ENCODE results near the gene PAWR. TPM values are rescaled to one million over a fixed set of nuclear protein-coding genes. Genes with fewer than 3 reads are reported as not detected.
"Not testable (repeated sequence)": the region's sequence is repeated elsewhere in the genome, so short reads cannot be mapped to it uniquely, and the experiment has no call there.

PAWR gene
- total RNA-seq, 1 experiment from 2014 or later, result 176 TPM

GRCh38 chr12:79546466-79547043 lies 144.2 kb downstream of the PAWR start:
- Histone ChIP-seq H2BK5ac (ENCODE audit: insufficient read length, low read length) (no peak overlapping the region), H3K4me2 (ENCODE audit: insufficient read depth, insufficient read length, low read length) (no peak overlapping the region), H3K27ac (ENCODE audit: insufficient read length, low read depth, low read length) (peak overlapping the region; percentile 99), H4K8ac (replicated peaks; ENCODE audit: insufficient read length, low read depth, low read length) (no peak overlapping the region), H3K4me1 (ENCODE audit: insufficient read depth, low read length) (peaks cover 10% of the 10 kb centered on the region; the same call in 1 of the 2 replicates), H3K27me3 (ENCODE audit: insufficient read depth, low read length) (no peaks in the 10 kb centered on the region), H3K79me1 (ENCODE audit: insufficient read depth, low read depth, low read length, poor library complexity, severe bottlenecking) (no peaks in the 10 kb centered on the region), H2AFZ (ENCODE audit: low read length) (no peak overlapping the region), H3T11ph (ENCODE audit: low read length) (peak overlapping the region; percentile 97), H3K23me2 (ENCODE audit: insufficient read length, low read depth, low read length, poor library complexity, severe bottlenecking) (no peaks in the 10 kb centered on the region), H3K9ac (ENCODE audit: extremely low read depth, insufficient read length, low read length) (peak overlapping the region; percentile 55), H4K5ac (ENCODE audit: insufficient read length, low read depth, low read length) (peak overlapping the region; percentile 3), H3K23ac (ENCODE audit: insufficient read length, low read depth, low read length) (no peak overlapping the region), H2AK5ac (ENCODE audit: insufficient read length, low read length) (peak overlapping the region; percentile 18), H3K56ac (ENCODE audit: insufficient read length, low read depth, low read length) (no peak overlapping the region), H4K91ac (ENCODE audit: insufficient read length, low read depth, low read length) (peak overlapping the region; percentile 20), H2BK120ac (ENCODE audit: low read depth, low read length, poor library complexity, severe bottlenecking) (peak overlapping the region; percentile 91), H2BK12ac (ENCODE audit: insufficient read length, low read depth, low read length) (peak overlapping the region; percentile 55), H3K4ac (ENCODE audit: low read depth, low read length) (peak overlapping the region; percentile 85; the same call in 1 of the 2 replicates), H3K9me3 (ENCODE audit: control insufficient read depth, low read depth, low read length) (no peaks in the 10 kb centered on the region), H3K14ac (ENCODE audit: insufficient read depth, low read length) (peak overlapping the region; percentile 24; the same call in 1 of the 2 replicates), H3K18ac (ENCODE audit: insufficient read length, low read depth, low read length) (peak overlapping the region; percentile 21), H4K20me1 (ENCODE audit: control insufficient read depth, insufficient read depth, insufficient read length) (no peaks in the 10 kb centered on the region), H2BK20ac (ENCODE audit: low read depth, low read length, poor library complexity, severe bottlenecking) (peak overlapping the region; percentile 98), H3K79me2 (ENCODE audit: insufficient read depth, low read length) (no peaks in the 10 kb centered on the region), H2BK15ac (ENCODE audit: low read depth, low read length) (no peak overlapping the region)
- H3K27me3 Mint-ChIP-seq (ENCODE audit: low read depth), result no peaks in the 10 kb centered on the region
- peak overlapping the region in 1 of 2 experiments; percentile 56; a peak in 2 of 5 replicates for H3K4me3 Mint-ChIP-seq
- no CpG with 5 or more reads among the region's 5 CpGs for WGBS (ENCODE audit: extremely low coverage, insufficient read length, low lambda C conversion rate)
- TF ChIP-seq, protein P1, sequence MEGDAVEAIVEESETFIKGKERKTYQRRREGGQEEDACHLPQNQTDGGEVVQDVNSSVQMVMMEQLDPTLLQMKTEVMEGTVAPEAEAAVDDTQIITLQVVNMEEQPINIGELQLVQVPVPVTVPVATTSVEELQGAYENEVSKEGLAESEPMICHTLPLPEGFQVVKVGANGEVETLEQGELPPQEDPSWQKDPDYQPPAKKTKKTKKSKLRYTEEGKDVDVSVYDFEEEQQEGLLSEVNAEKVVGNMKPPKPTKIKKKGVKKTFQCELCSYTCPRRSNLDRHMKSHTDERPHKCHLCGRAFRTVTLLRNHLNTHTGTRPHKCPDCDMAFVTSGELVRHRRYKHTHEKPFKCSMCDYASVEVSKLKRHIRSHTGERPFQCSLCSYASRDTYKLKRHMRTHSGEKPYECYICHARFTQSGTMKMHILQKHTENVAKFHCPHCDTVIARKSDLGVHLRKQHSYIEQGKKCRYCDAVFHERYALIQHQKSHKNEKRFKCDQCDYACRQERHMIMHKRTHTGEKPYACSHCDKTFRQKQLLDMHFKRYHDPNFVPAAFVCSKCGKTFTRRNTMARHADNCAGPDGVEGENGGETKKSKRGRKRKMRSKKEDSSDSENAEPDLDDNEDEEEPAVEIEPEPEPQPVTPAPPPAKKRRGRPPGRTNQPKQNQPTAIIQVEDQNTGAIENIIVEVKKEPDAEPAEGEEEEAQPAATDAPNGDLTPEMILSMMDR (conservative IDR thresholded peaks at IDR 0.05), result no peak
- peaks cover 80 to 83% of the 10 kb centered on the region in 2 experiments for H3K4me1 Mint-ChIP-seq
- H3K36me3 Mint-ChIP-seq (ENCODE audit: insufficient read depth in 1 of 3, low read depth in 3 of 3), result peaks cover 5 to 19% (median 6%) of the 10 kb centered on the region in 3 experiments
- peak overlapping the region; percentile 96 to 100 (median 100) for H3K27ac Mint-ChIP-seq
- peaks cover under 1 to 6% of the 10 kb centered on the region in 2 experiments; a peak in 4 of 5 replicates for H3K9me3 Mint-ChIP-seq
- no peak for DNase-seq

GRCh38 chr12:79544439-79544838 lies 146.3 kb downstream of the PAWR start:
- H3K9me3 ChIP-seq (ENCODE audit: control insufficient read depth, low read depth, low read length); H4K5ac ChIP-seq (ENCODE audit: insufficient read length, low read depth, low read length); H4K91ac ChIP-seq (ENCODE audit: insufficient read length, low read depth, low read length); H3K23ac ChIP-seq (ENCODE audit: insufficient read length, low read depth, low read length); H3K9ac ChIP-seq (ENCODE audit: extremely low read depth, insufficient read length, low read length); H2BK15ac ChIP-seq (ENCODE audit: low read depth, low read length); H3K56ac ChIP-seq (ENCODE audit: insufficient read length, low read depth, low read length); H3T11ph ChIP-seq (ENCODE audit: low read length); H3K18ac ChIP-seq (ENCODE audit: insufficient read length, low read depth, low read length); H3K4ac ChIP-seq (ENCODE audit: low read depth, low read length); H3K79me1 ChIP-seq (ENCODE audit: insufficient read depth, low read depth, low read length, poor library complexity, severe bottlenecking); H2BK12ac ChIP-seq (ENCODE audit: insufficient read length, low read depth, low read length); H3K23me2 ChIP-seq (ENCODE audit: insufficient read length, low read depth, low read length, poor library complexity, severe bottlenecking); H4K20me1 ChIP-seq (ENCODE audit: control insufficient read depth, insufficient read depth, insufficient read length); H3K27me3 Mint-ChIP-seq (ENCODE audit: low read depth); H3K14ac ChIP-seq (ENCODE audit: insufficient read depth, low read length); H2AK5ac ChIP-seq (ENCODE audit: insufficient read length, low read length); H3K4me2 ChIP-seq (ENCODE audit: insufficient read depth, insufficient read length, low read length); H2BK5ac ChIP-seq (ENCODE audit: insufficient read length, low read length); H2AFZ ChIP-seq (ENCODE audit: low read length); DNase-seq; H3K79me2 ChIP-seq (ENCODE audit: insufficient read depth, low read length); H3K4me1 ChIP-seq (ENCODE audit: insufficient read depth, low read length); H3K27me3 ChIP-seq (ENCODE audit: insufficient read depth, low read length); H3K27ac ChIP-seq (ENCODE audit: insufficient read length, low read depth, low read length); H2BK20ac ChIP-seq (ENCODE audit: low read depth, low read length, poor library complexity, severe bottlenecking); H4K8ac ChIP-seq (replicated peaks; ENCODE audit: insufficient read length, low read depth, low read length); H2BK120ac ChIP-seq (ENCODE audit: low read depth, low read length, poor library complexity, severe bottlenecking): not testable (repeated sequence)
- Mint-ChIP-seq H3K27ac (peak overlapping the region; percentile 58 to 99 (median 96)), H3K4me1 (peaks cover 71 to 77% of the 10 kb centered on the region in 2 experiments), H3K4me3 (peak overlapping the region in 1 of 2 experiments; percentile 2; a peak in 1 of 5 replicates), H3K36me3 (ENCODE audit: insufficient read depth in 1 of 3, low read depth in 3 of 3) (peaks cover 11 to 31% (median 23%) of the 10 kb centered on the region in 3 experiments), H3K9me3 (peaks cover 10 to 19% of the 10 kb centered on the region in 2 experiments)
- no CpG with 5 or more reads among the region's 3 CpGs for WGBS (ENCODE audit: extremely low coverage, insufficient read length, low lambda C conversion rate)
